Measurements from ENCODE around the gene AHDC1. TPM values are rescaled to one million over a fixed set of nuclear protein-coding genes. Genes with fewer than 3 reads are reported as not detected.

AHDC1 gene
- total and polyA plus RNA-seq, 2 donors (not counting 3 experiments of a cell fraction or from before 2014, with no cell fraction given) = 7.0 to 32.1 TPM

DNA sequence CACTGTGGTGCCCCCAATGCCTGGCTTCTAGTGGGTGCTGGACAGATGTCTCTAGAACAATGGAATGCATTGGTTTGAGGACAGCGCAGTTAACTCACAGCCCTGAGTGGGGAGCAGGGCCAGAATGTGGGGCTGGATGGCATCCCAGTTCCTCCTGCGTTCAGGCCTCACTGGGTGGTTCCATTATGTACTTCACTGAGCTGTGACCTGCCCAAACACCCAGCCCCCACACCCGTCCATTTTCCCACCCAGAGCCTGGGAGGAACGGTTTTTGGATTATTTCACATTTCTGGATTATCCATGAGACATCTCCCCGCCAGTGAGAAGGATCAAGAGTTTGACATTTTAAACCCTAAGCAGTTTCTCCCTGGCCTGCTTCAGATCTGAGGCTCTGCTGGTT, 58.7 kb downstream of the AHDC1 start:
- dilution Hi-C loops (cut with MboI; ENCODE audit: extremely low pct_ligation_motif_present, low sequenced_read_pairs) (no loop called here), intact Hi-C loops (cut with micrococcal nuclease) (no loop called here)
- Histone ChIP-seq H4K20me1 (replicated peaks; ENCODE audit: control insufficient read depth, extremely low read depth, insufficient read depth, low read length) (no peaks in the 10 kb centered on the region), H3K4me3 (replicated peaks in 1 of 3; ENCODE audit: insufficient read depth in 1 of 3, low read depth in 1 of 3, low read length in 3 of 3) (no peak overlapping the region), H3K4me1 (ENCODE audit: control insufficient read depth, extremely low read depth, insufficient read depth, low read length) (peaks cover 6% of the 10 kb centered on the region), H3K79me2 (ENCODE audit: control insufficient read depth, insufficient read depth, low read length) (no peaks in the 10 kb centered on the region), H3K4me2 (ENCODE audit: insufficient read depth, low read length) (no peak overlapping the region), H3K9me3 (replicated peaks; ENCODE audit: control insufficient read depth, insufficient read depth, low read length) (no peaks in the 10 kb centered on the region), H2AFZ (ENCODE audit: low read depth, low read length) (no peak overlapping the region), H3K9ac (replicated peaks; ENCODE audit: extremely low read depth, insufficient read depth, low read length) (no peak overlapping the region), H3K27ac (ENCODE audit: insufficient read depth, low read depth, low read length) (no peak overlapping the region), H3K9me1 (replicated peaks; ENCODE audit: control insufficient read depth, extremely low read depth, insufficient read depth, low read length) (no peaks in the 10 kb centered on the region), H3K27me3 (ENCODE audit: control insufficient read depth in 2 of 2, insufficient read depth in 2 of 2, low read length in 2 of 2) (no peaks in the 10 kb centered on the region), H3K36me3 (ENCODE audit: control insufficient read depth in 2 of 2, extremely low read depth in 1 of 2, insufficient read depth in 2 of 2, low read length in 2 of 2) (peaks cover 0 to 37% of the 10 kb centered on the region in 2 experiments)
- CTCF ChIA-PET = interaction anchor here (1.4 to 4.2 kb wide), 3 partner anchors 10 to 12 kb away, joined by 3 to 33 read pairs (median 16); no protein-coding TSS in a partner anchor
- no peak for FAIRE-seq
- no TSS peak for BruUV-seq (replicated peaks)
- DNase-seq (ENCODE audit: low read depth, low spot score) = no peak
- TF ChIP-seq POLR2AphosphoS5 (IDR thresholded peaks at IDR 0.05; ENCODE audit: insufficient read depth, low read depth, low read length) = no peak
- TF ChIP-seq JUN (IDR thresholded peaks at IDR 0.05; ENCODE audit: borderline replicate concordance, insufficient read depth, insufficient read length, low read depth) = no peak
- TF ChIP-seq POLR2A (IDR thresholded peaks at IDR 0.05; ENCODE audit: low read depth, low read length) = no peak
- TF ChIP-seq, protein P1, sequence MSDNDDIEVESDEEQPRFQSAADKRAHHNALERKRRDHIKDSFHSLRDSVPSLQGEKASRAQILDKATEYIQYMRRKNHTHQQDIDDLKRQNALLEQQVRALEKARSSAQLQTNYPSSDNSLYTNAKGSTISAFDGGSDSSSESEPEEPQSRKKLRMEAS (IDR thresholded peaks at IDR 0.05; ENCODE audit: insufficient read depth, insufficient read length) = no peak
- no peak for TF ChIP-seq MYC (IDR thresholded peaks at IDR 0.05; ENCODE audit: low read depth, low read length)
- TF ChIP-seq, protein P2, sequence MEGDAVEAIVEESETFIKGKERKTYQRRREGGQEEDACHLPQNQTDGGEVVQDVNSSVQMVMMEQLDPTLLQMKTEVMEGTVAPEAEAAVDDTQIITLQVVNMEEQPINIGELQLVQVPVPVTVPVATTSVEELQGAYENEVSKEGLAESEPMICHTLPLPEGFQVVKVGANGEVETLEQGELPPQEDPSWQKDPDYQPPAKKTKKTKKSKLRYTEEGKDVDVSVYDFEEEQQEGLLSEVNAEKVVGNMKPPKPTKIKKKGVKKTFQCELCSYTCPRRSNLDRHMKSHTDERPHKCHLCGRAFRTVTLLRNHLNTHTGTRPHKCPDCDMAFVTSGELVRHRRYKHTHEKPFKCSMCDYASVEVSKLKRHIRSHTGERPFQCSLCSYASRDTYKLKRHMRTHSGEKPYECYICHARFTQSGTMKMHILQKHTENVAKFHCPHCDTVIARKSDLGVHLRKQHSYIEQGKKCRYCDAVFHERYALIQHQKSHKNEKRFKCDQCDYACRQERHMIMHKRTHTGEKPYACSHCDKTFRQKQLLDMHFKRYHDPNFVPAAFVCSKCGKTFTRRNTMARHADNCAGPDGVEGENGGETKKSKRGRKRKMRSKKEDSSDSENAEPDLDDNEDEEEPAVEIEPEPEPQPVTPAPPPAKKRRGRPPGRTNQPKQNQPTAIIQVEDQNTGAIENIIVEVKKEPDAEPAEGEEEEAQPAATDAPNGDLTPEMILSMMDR (IDR thresholded peaks at IDR 0.05; ENCODE audit: extremely low read depth in 1 of 2, insufficient read depth in 1 of 2, low read depth in 1 of 2, low read length in 2 of 2) = no peak
- TF ChIP-seq EZH2 (IDR thresholded peaks at IDR 0.05; ENCODE audit: borderline replicate concordance, low read depth, low read length, severe bottlenecking) = no peak
- no peak for TF ChIP-seq GATA2 (IDR thresholded peaks at IDR 0.05; ENCODE audit: insufficient read depth, insufficient read length, low read depth, low read length)
- no peak for TF ChIP-seq FOS (IDR thresholded peaks at IDR 0.05; ENCODE audit: borderline replicate concordance, insufficient read depth, low read length)
- POLR2A ChIA-PET = no interaction called here
